Stimulated activated CD8-positive, alpha-beta memory T cell treated with anti-CD3 and anti-CD28 coated beads, Interleukin-2, amount 100 ng/mL, for 48 hours (primary cell): Measurements from ENCODE around the gene MAPKAPK2.

Experiments
- DNase-seq, 2 donors: peaks; one replicate each; pipeline ENCODE4 v3.0.0-alpha.2; 2020; ENCODE audit warnings: low read depth in 2 of 2

Gene MAPKAPK2

GRCh38 chr1:206703661-206704060 is 19.0 kb downstream of the MAPKAPK2 start:
- DNase-seq, result peak in 1 of 2 donors; percentile 44

DNA sequence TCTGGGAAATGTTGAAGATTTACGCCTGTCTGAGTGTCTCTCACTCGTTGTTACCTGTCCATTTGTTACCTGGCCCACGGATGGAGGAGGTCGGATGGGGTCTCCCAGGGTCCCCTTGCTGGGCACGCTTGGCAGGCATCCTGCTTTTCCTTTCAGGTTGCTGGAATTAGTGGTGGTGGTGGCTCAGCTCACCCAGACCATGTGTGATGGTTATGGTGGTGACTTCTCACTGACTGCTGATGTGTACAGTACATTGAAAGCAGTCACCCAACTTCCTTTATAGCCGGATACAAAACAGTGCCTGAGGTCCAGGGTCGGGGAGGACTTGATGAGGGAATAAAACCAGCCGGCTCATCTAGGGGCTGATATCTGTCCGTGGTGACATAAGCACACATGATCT is 19.5 kb downstream of the MAPKAPK2 start:
- DNase-seq, result no peak

DNA sequence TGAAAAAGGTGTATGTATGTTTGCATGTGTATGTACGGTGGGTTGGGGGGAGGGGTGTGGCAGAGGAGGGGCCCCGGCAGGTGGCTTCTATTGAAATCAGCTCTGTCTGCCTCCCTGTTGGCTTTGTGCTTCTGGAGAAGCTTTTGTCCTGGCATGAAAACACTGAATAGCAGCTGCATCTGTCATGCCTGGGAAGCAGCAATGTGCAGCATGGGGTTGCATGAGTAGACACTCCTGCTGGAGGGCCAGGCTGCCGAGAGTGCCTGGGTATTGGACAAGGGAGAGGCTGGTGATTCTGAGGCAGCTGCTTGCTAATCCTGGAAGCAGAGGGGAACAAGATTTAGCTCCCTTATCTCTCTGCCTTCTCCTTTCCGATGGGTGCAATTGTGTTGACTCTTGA is 20.5 kb downstream of the MAPKAPK2 start:
- no peak for DNase-seq

DNA sequence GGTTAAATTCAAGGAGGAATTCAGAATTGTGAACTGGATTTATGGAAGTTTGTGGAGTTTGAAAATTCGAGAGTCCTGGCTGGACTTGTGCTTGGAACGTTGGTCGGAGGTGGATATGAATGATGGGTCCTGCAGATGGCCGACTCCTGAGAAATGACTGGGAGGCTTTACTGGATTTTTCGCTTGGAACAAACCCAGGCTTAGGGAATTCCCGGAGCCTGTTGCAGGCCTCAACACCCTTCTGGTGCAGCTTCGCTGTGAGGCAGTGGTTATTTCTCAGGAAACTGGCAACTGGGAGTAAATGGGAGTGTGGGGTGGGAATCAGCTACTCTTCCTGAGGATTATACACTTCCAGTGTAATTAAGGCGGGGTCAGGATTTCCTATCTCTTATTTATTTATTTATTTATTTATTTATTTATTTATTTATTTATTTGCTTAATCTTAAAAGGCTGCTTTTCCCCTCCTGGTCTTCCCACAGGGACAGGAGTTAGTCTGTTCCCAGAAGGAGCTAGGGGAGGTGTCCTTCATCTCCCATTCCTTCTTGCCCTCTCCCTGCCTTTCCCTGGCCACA is 21.1 kb downstream of the MAPKAPK2 start:
- DNase-seq, result no peak

- DNase-seq, result peak; percentile 43 to 63
These were observed 21.6 kb downstream of the MAPKAPK2 start for GRCh38 chr1:206706298-206706791.

GRCh38 chr1:206706806-206707366 is 22.2 kb downstream of the MAPKAPK2 start:
- DNase-seq, result no peak

- DNase-seq, result no peak
These were observed 23.4 kb downstream of the MAPKAPK2 start for GRCh38 chr1:206708058-206708457.

- DNase-seq, result no peak
These were observed 24.2 kb downstream of the MAPKAPK2 start for GRCh38 chr1:206708882-206709281.

GRCh38 chr1:206709322-206709721 is 24.6 kb downstream of the MAPKAPK2 start:
- no peak for DNase-seq

DNA sequence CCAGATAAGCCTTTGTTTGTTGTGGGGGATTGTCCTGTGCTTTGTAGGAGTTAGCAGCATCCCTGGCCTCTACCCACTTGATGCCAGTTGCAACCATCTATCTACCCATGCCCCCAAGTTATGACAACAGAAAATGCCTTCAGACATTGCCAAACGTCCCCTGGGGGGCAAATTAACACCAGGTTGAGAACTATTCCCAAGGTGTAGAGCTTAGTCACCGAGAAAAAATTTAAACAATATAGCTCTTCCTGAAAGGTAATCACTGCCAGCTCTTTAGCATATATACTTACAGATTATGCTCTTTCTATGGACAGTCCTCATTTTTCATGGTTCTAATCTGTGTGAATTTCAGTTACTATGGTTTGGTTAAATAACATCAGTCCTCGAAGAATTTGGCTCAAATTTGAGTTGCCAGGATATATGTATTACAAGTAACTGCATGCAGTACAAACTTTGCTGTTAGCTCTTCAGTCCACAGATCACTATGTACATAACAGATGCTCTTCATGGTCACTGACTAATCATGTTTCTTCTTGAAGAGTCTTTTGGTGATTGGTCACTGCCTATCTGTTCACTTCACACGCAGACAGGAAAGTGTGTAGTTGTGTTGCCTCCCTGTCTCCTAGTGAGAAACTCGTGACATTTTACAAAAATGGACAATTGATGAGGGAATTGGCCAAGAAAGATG is 25.2 kb downstream of the MAPKAPK2 start:
- no peak for DNase-seq

- no peak for DNase-seq
These were observed 25.7 kb downstream of the MAPKAPK2 start for GRCh38 chr1:206710460-206710823.

DNA sequence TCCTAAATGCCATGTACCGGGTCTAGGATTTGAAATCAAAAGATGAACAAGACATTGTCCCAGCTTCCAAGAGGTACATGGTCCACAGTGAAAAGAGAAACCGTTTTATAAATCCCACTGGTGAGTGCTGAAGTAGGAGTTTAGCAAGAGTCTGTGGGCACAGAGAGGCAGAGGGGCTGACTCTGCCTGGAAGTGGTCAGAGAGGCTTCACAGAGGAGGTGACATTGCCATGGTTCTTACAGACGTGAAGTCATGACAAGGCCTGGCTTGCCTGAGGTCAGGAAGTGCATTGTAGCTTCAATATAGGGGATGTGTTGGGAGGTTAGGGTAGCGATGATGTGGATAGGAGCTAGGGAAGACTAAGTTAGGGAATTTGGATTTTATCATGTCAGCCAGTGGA is 28.4 kb downstream of the MAPKAPK2 start:
- no peak for DNase-seq

- DNase-seq, result no peak
These were observed 29.2 kb downstream of the MAPKAPK2 start for GRCh38 chr1:206713910-206714312.

GRCh38 chr1:206714331-206715058 is 29.8 kb downstream of the MAPKAPK2 start:
- no peak for DNase-seq

GRCh38 chr1:206715120-206715519 is 30.4 kb downstream of the MAPKAPK2 start:
- no peak for DNase-seq

- no peak for DNase-seq
These were observed 30.9 kb downstream of the MAPKAPK2 start for GRCh38 chr1:206715552-206716158.

- no peak for DNase-seq
These were observed 31.6 kb downstream of the MAPKAPK2 start for GRCh38 chr1:206716159-206716869.

GRCh38 chr1:206716870-206717673 is 32.4 kb downstream of the MAPKAPK2 start:
- DNase-seq, result no peak

DNA sequence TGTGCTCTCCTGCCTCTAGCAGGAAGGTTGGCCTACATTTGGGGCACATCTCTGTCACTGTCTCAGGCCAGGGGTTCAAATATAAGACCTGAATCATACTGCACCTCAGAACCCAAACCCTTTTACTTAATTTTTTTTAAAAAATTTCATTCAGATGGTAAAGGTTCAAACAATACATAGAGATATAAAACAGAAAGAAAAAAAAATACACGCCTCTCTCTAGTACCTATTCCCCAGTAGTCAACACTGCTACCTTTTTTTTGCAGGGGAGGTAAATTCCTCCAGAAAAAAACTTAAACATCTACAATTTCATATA is 32.9 kb downstream of the MAPKAPK2 start:
- DNase-seq, result no peak

- no peak for DNase-seq
These were observed 34.6 kb downstream of the MAPKAPK2 start for GRCh38 chr1:206719169-206719839.
